Measurements from ENCODE around the gene TEX29. TPM values are rescaled to one million over a fixed set of nuclear protein-coding genes. Genes with fewer than 3 reads are reported as not detected.

TEX29 gene
- total RNA-seq, 1 experiment from 2014 or later: 0.68 TPM

- DNase-seq (ENCODE audit: low spot score): no peak
- ChIA-PET POLR2A (no interaction called here), CTCF (interaction anchor here (1.4 kb wide), 1 partner anchor 43 kb away, joined by 7 read pairs; no protein-coding TSS in a partner anchor)
- H3K27me3 Mint-ChIP-seq (ENCODE audit: low read depth): no peaks in the 10 kb centered on the region
- H3K9me3 Mint-ChIP-seq: no peaks in the 10 kb centered on the region; the same call in 1 of the 2 replicates
- no peak for ATAC-seq
- H3K36me3 Mint-ChIP-seq: no peaks in the 10 kb centered on the region
- TF ChIP-seq CTCF (IDR thresholded peaks at IDR 0.05) (no peak), GABPB1 (CRISPR knock-in tag; IDR thresholded peaks at IDR 0.05) (no peak), CREM (CRISPR knock-in tag; IDR thresholded peaks at IDR 0.05) (no peak), ZNF512 (CRISPR knock-in tag; IDR thresholded peaks at IDR 0.05; ENCODE audit: borderline replicate concordance) (no peak), RORB (CRISPR knock-in tag; IDR thresholded peaks at IDR 0.05) (no peak), FOXJ3 (CRISPR knock-in tag; IDR thresholded peaks at IDR 0.05; ENCODE audit: borderline replicate concordance) (no peak), HMGXB4 (CRISPR knock-in tag; IDR thresholded peaks at IDR 0.05) (no peak)
- H3K27ac Mint-ChIP-seq: no peak overlapping the region
- no peak overlapping the region for H3K4me3 Mint-ChIP-seq
- H3K4me1 Mint-ChIP-seq: no peaks in the 10 kb centered on the region
Observed at GRCh38 chr13:111387945-111388600, 67.6 kb downstream of the TEX29 start.

- no peak for DNase-seq (ENCODE audit: low spot score)
- H3K36me3 Mint-ChIP-seq: no peaks in the 10 kb centered on the region
- POLR2A ChIA-PET: no interaction called here
Observed at GRCh38 chr13:111388851-111389500, 68.5 kb downstream of the TEX29 start.

More at GRCh38 chr13:111388851-111389500, 68.5 kb downstream of the TEX29 start:
- Mint-ChIP-seq H3K27ac (no peak overlapping the region), H3K27me3 (ENCODE audit: low read depth) (no peaks in the 10 kb centered on the region), H3K9me3 (no peaks in the 10 kb centered on the region; the same call in 1 of the 2 replicates), H3K4me3 (no peak overlapping the region), H3K4me1 (no peaks in the 10 kb centered on the region)
- ATAC-seq: no peak
- TF ChIP-seq IRF2 (CRISPR knock-in tag; IDR thresholded peaks at IDR 0.05; ENCODE audit: borderline replicate concordance, low read depth) (no peak), ARID4B (CRISPR knock-in tag; IDR thresholded peaks at IDR 0.05; ENCODE audit: borderline replicate concordance) (no peak), ATF2 (CRISPR knock-in tag; IDR thresholded peaks at IDR 0.05; ENCODE audit: borderline replicate concordance, low read depth) (no peak)
- CTCF ChIA-PET: no interaction called here
